GM12878 (cell line): ENCODE data around the gene VPS16.

Experiments used
- CBX3 ChIP-seq: fragments of 200-600 bp; sonication (generic); IDR thresholded peaks from 2 replicates; pipeline ENCODE4 v1.6.1; 2016; ENCODE audit warnings: low read depth, borderline replicate concordance
- EZH2 ChIP-seq: IDR thresholded peaks from 2 replicates; pipeline ENCODE4 v1.6.1; 2012; ENCODE audit warnings: low read depth, mild to moderate bottlenecking, control low read depth, inconsistent platforms, low read length, borderline replicate concordance; ENCODE audit not compliant: control insufficient read depth
- RUNX3 ChIP-seq: IDR thresholded peaks from 2 replicates; pipeline ENCODE4 v1.6.1; 2012; ENCODE audit warnings: low read length, inconsistent platforms
- TCF12 ChIP-seq: IDR thresholded peaks from 2 replicates; pipeline ENCODE4 v1.6.1; 2011; ENCODE audit warnings: low read depth, mild to moderate bottlenecking, low read length
- TF ChIP-seq, protein P1 (sequence below), 3 experiments: IDR thresholded peaks in 2 of 3; conservative IDR thresholded peaks in 1 of 3; 2 replicates each; pipeline ENCODE4 v1.5.1; 2011; ENCODE audit warnings: low read depth in 3 of 3, low read length in 3 of 3, mild to moderate bottlenecking in 3 of 3, control low read depth in 2 of 3, moderate library complexity in 2 of 3, inconsistent platforms in 1 of 3, mixed read lengths in 1 of 3; ENCODE audit not compliant: control insufficient read depth in 2 of 3, insufficient read depth in 1 of 3; ENCODE audit errors: extremely low read depth in 1 of 3
- TF ChIP-seq, protein P2 (sequence below): fragments of 150-350 bp; IDR thresholded peaks from 2 replicates; pipeline ENCODE4 v1.6.1; 2014; ENCODE audit warnings: mild to moderate bottlenecking, low read depth, low read length

DNA sequence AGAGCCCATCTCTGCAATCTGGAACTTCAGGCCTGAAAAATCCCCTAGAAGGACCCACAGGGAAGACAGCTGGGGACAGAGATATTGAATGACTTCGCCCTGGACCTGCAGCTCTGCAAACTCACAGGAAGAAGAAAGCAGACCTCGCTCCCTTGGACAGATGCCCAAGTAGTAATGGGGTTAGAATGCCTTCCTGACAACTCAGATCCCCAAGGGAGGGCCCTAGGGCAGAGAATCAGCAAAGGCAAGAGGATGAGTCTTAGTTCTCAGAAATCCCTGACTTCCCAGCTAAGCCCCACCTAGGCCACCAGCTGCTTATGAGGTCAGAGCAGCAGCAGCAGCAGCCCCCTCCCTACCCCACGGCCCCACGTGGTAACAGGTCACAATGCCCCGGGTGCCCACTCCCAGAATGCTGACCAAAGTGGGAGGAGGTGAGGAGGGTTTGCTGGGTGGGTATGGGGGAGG, 25.9 kb upstream of the VPS16 start, which contains the start of gene C20orf141:
- TF ChIP-seq, protein P1, sequence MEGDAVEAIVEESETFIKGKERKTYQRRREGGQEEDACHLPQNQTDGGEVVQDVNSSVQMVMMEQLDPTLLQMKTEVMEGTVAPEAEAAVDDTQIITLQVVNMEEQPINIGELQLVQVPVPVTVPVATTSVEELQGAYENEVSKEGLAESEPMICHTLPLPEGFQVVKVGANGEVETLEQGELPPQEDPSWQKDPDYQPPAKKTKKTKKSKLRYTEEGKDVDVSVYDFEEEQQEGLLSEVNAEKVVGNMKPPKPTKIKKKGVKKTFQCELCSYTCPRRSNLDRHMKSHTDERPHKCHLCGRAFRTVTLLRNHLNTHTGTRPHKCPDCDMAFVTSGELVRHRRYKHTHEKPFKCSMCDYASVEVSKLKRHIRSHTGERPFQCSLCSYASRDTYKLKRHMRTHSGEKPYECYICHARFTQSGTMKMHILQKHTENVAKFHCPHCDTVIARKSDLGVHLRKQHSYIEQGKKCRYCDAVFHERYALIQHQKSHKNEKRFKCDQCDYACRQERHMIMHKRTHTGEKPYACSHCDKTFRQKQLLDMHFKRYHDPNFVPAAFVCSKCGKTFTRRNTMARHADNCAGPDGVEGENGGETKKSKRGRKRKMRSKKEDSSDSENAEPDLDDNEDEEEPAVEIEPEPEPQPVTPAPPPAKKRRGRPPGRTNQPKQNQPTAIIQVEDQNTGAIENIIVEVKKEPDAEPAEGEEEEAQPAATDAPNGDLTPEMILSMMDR (IDR thresholded peaks at IDR 0.05 in 2 of 3, conservative IDR thresholded peaks at IDR 0.05 in 1 of 3; ENCODE audit: control insufficient read depth in 2 of 3, extremely low read depth in 1 of 3, insufficient read depth in 1 of 3, low read depth in 3 of 3, low read length in 3 of 3): no peak
- TF ChIP-seq TCF12 (no peak), RUNX3 (no peak), EZH2 (no peak), CBX3 (no peak)
- TF ChIP-seq, protein P2, sequence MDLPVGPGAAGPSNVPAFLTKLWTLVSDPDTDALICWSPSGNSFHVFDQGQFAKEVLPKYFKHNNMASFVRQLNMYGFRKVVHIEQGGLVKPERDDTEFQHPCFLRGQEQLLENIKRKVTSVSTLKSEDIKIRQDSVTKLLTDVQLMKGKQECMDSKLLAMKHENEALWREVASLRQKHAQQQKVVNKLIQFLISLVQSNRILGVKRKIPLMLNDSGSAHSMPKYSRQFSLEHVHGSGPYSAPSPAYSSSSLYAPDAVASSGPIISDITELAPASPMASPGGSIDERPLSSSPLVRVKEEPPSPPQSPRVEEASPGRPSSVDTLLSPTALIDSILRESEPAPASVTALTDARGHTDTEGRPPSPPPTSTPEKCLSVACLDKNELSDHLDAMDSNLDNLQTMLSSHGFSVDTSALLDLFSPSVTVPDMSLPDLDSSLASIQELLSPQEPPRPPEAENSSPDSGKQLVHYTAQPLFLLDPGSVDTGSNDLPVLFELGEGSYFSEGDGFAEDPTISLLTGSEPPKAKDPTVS: no peak
